Measurements from ENCODE around the gene KRT35.
A peak's percentile ranks its signal among the peaks of the same experiment; 100 is the strongest.

Gene KRT35

DNA sequence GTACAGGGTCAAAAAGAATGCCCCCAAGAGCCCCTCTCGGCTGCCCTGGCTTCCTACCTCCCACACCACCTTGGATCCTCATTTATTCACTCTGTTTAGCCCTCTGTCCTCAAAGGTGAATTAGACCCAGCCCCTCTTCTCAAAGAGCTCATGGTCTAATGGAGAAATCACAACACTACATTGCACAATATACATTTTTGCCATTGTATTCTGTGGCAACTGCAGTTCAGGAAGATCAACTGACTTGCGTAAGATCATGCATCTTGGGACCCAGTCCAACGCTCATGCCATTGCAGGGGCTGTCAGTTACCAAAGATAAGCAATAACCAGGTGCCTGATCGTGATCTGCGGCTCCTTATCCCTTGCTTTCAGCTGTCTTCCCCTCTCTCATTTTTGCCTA lies 41.6 kb downstream of the KRT35 start:
- no peak overlapping the region for H2BK12ac ChIP-seq (ENCODE audit: low read length)
- no peaks in the 10 kb centered on the region for H3K4me1 ChIP-seq (ENCODE audit: control insufficient read depth in 1 of 2, insufficient read depth in 2 of 2, low read length in 2 of 2)
- H2BK5ac ChIP-seq (ENCODE audit: low read depth, low read length, poor library complexity) = no peak overlapping the region
- WGBS (ENCODE audit: extremely low coverage, insufficient coverage, insufficient read length) = no CpG with 5 or more reads among the region's 5 CpGs
- H3K79me1 ChIP-seq (ENCODE audit: low read length) = no peaks in the 10 kb centered on the region
- H3K14ac ChIP-seq (ENCODE audit: low read length) = no peak overlapping the region
- no peak overlapping the region for H3K27ac ChIP-seq (ENCODE audit: low read depth, low read length)
- no peak overlapping the region for H3K23ac ChIP-seq (ENCODE audit: low read length)
- no peak overlapping the region for H2AK5ac ChIP-seq (ENCODE audit: low read length)
- no peak overlapping the region for H2AFZ ChIP-seq (ENCODE audit: insufficient read depth, low read length, poor library complexity)
- DNase-seq = peak in 1 of 2 donors; percentile 82
- H3K36me3 ChIP-seq (ENCODE audit: control insufficient read depth in 1 of 2, insufficient read depth in 2 of 2, low read length in 2 of 2) = no peaks in the 10 kb centered on the region
- H2BK120ac ChIP-seq (ENCODE audit: insufficient read depth, low read length, poor library complexity) = no peak overlapping the region
- H3K79me2 ChIP-seq (ENCODE audit: control insufficient read depth, insufficient read depth, low read length, poor library complexity) = no peaks in the 10 kb centered on the region
- no peak overlapping the region for H4K91ac ChIP-seq (ENCODE audit: low read depth, low read length)
- H4K8ac ChIP-seq (ENCODE audit: low read depth, low read length) = no peak overlapping the region
- no peak overlapping the region for H3K4me3 ChIP-seq (ENCODE audit: low read depth, low read length)
- no peak overlapping the region for H3K18ac ChIP-seq (ENCODE audit: low read length)
- H3K4ac ChIP-seq (ENCODE audit: low read depth, low read length) = no peak overlapping the region
- H3K9me3 ChIP-seq (ENCODE audit: insufficient read depth, low read depth, low read length) = peaks cover 8% of the 10 kb centered on the region
- H3K27me3 ChIP-seq (ENCODE audit: insufficient read depth, low read length) = no peaks in the 10 kb centered on the region
- no peak overlapping the region for H3K4me2 ChIP-seq (ENCODE audit: low read length)
- no peak overlapping the region for H4K12ac ChIP-seq (ENCODE audit: low read depth, low read length)
- no peak overlapping the region for H3K9ac ChIP-seq (ENCODE audit: low read length)

DNA sequence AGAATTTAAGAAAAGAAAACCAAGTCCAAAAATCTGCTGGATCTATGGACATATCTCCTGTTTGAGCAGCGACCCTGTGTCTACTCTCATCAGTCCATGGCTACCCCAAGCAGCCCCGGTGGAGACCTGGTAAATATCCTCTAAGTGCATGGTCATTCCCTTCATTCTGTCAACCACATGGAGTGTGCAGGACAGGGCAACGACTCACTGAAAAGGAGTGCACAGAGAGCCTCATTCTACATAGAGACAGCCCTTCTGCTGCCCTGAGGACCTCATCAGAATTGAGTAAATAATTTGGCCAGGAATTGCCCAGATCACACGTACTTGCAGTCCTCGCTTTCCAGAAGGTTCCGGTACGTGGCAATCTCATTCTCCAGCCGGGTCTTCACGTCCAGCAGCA lies 43.2 kb downstream of the KRT35 start:
- no peak overlapping the region for H4K91ac ChIP-seq (ENCODE audit: low read depth, low read length)
- H3K79me1 ChIP-seq (ENCODE audit: low read length) = no peaks in the 10 kb centered on the region
- no peaks in the 10 kb centered on the region for H3K79me2 ChIP-seq (ENCODE audit: control insufficient read depth, insufficient read depth, low read length, poor library complexity)
- no peak overlapping the region for H2BK120ac ChIP-seq (ENCODE audit: insufficient read depth, low read length, poor library complexity)
- no peak overlapping the region for H4K8ac ChIP-seq (ENCODE audit: low read depth, low read length)
- H3K27me3 ChIP-seq (ENCODE audit: insufficient read depth, low read length) = no peaks in the 10 kb centered on the region
- H2AFZ ChIP-seq (ENCODE audit: insufficient read depth, low read length, poor library complexity) = no peak overlapping the region
- no CpG with 5 or more reads among the region's 9 CpGs for WGBS (ENCODE audit: extremely low coverage, insufficient coverage, insufficient read length)
- no peak overlapping the region for H3K18ac ChIP-seq (ENCODE audit: low read length)
- no peak overlapping the region for H3K4me2 ChIP-seq (ENCODE audit: low read length)
- H2AK5ac ChIP-seq (ENCODE audit: low read length) = no peak overlapping the region
- H2BK5ac ChIP-seq (ENCODE audit: low read depth, low read length, poor library complexity) = no peak overlapping the region
- H3K36me3 ChIP-seq (ENCODE audit: control insufficient read depth in 1 of 2, insufficient read depth in 2 of 2, low read length in 2 of 2) = no peaks in the 10 kb centered on the region
- H3K14ac ChIP-seq (ENCODE audit: low read length) = no peak overlapping the region
- H3K4me1 ChIP-seq (ENCODE audit: control insufficient read depth in 1 of 2, insufficient read depth in 2 of 2, low read length in 2 of 2) = no peaks in the 10 kb centered on the region
- H3K9me3 ChIP-seq (ENCODE audit: insufficient read depth, low read depth, low read length) = peaks cover 6% of the 10 kb centered on the region
- H4K12ac ChIP-seq (ENCODE audit: low read depth, low read length) = no peak overlapping the region
- H3K4ac ChIP-seq (ENCODE audit: low read depth, low read length) = no peak overlapping the region
- no peak overlapping the region for H3K23ac ChIP-seq (ENCODE audit: low read length)
- DNase-seq = no peak
- no peak overlapping the region for H2BK12ac ChIP-seq (ENCODE audit: low read length)
- no peak overlapping the region for H3K9ac ChIP-seq (ENCODE audit: low read length)
- H3K27ac ChIP-seq (ENCODE audit: low read depth, low read length) = no peak overlapping the region
- no peak overlapping the region for H3K4me3 ChIP-seq (ENCODE audit: low read depth, low read length)

DNA sequence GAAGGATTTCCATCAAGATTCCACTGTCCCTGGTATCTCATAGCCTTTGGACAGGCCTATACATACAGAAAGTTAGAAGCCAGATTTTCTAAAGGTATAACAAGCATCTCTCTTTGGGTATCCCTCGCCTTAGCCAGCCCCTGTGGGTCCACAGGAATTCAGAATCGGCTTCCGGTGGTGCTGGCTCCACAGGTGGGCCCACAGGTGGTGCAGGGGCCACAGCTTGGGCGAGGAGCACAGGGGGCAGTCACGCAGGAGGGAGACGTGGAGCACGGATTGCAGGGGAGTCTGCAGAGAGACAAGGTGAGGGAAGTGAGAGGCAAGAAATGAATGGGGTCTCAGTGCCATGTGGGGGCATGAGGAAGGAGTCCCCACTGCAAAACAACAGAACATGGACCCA lies 43.7 kb downstream of the KRT35 start:
- no peak overlapping the region for H2AK5ac ChIP-seq (ENCODE audit: low read length)
- H3K27me3 ChIP-seq (ENCODE audit: insufficient read depth, low read length) = no peaks in the 10 kb centered on the region
- H3K4me2 ChIP-seq (ENCODE audit: low read length) = no peak overlapping the region
- no peaks in the 10 kb centered on the region for H3K79me2 ChIP-seq (ENCODE audit: control insufficient read depth, insufficient read depth, low read length, poor library complexity)
- H3K27ac ChIP-seq (ENCODE audit: low read depth, low read length) = no peak overlapping the region
- no peak overlapping the region for H3K18ac ChIP-seq (ENCODE audit: low read length)
- DNase-seq = no peak
- no peak overlapping the region for H2BK120ac ChIP-seq (ENCODE audit: insufficient read depth, low read length, poor library complexity)
- H3K14ac ChIP-seq (ENCODE audit: low read length) = no peak overlapping the region
- H2AFZ ChIP-seq (ENCODE audit: insufficient read depth, low read length, poor library complexity) = no peak overlapping the region
- no peak overlapping the region for H2BK5ac ChIP-seq (ENCODE audit: low read depth, low read length, poor library complexity)
- WGBS (ENCODE audit: extremely low coverage, insufficient coverage, insufficient read length) = no CpG with 5 or more reads among the region's 7 CpGs
- H2BK12ac ChIP-seq (ENCODE audit: low read length) = no peak overlapping the region
- H4K12ac ChIP-seq (ENCODE audit: low read depth, low read length) = no peak overlapping the region
- H3K9me3 ChIP-seq (ENCODE audit: insufficient read depth, low read depth, low read length) = peaks cover 6% of the 10 kb centered on the region
- no peak overlapping the region for H3K23ac ChIP-seq (ENCODE audit: low read length)
- H4K91ac ChIP-seq (ENCODE audit: low read depth, low read length) = no peak overlapping the region
- H3K4me3 ChIP-seq (ENCODE audit: low read depth, low read length) = no peak overlapping the region
- no peak overlapping the region for H3K4ac ChIP-seq (ENCODE audit: low read depth, low read length)
- no peak overlapping the region for H3K9ac ChIP-seq (ENCODE audit: low read length)
- no peaks in the 10 kb centered on the region for H3K4me1 ChIP-seq (ENCODE audit: control insufficient read depth in 1 of 2, insufficient read depth in 2 of 2, low read length in 2 of 2)
- no peaks in the 10 kb centered on the region for H3K79me1 ChIP-seq (ENCODE audit: low read length)
- no peaks in the 10 kb centered on the region for H3K36me3 ChIP-seq (ENCODE audit: control insufficient read depth in 1 of 2, insufficient read depth in 2 of 2, low read length in 2 of 2)
- H4K8ac ChIP-seq (ENCODE audit: low read depth, low read length) = no peak overlapping the region

DNA sequence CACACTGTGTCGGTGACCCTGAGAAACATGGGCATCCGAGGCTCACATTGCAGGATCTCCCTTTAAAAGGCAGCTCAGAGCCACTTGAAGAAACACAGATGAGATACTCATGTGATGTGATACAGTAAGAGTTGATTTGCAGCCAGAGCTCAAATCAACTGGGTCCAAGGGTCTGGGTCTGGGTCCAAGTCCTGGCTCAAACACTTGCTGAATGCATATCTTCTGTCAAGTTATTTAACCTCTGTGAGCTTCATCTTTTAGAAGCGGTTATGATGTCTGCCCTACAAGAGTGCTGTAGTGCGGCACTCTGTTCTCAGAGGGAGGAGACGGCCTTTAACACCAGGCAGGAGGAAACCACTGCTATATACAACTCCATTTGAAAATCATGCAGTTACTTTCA lies 46.5 kb downstream of the KRT35 start:
- no peak for DNase-seq
- Histone ChIP-seq H3K4ac (ENCODE audit: low read depth, low read length) (no peak overlapping the region), H3K4me1 (ENCODE audit: control insufficient read depth in 1 of 2, insufficient read depth in 2 of 2, low read length in 2 of 2) (no peaks in the 10 kb centered on the region), H4K12ac (ENCODE audit: low read depth, low read length) (no peak overlapping the region), H3K9ac (ENCODE audit: low read length) (no peak overlapping the region), H3K4me2 (ENCODE audit: low read length) (no peak overlapping the region), H3K14ac (ENCODE audit: low read length) (no peak overlapping the region), H3K23ac (ENCODE audit: low read length) (no peak overlapping the region), H4K91ac (ENCODE audit: low read depth, low read length) (no peak overlapping the region), H2BK120ac (ENCODE audit: insufficient read depth, low read length, poor library complexity) (no peak overlapping the region), H2AK5ac (ENCODE audit: low read length) (no peak overlapping the region), H3K36me3 (ENCODE audit: control insufficient read depth in 1 of 2, insufficient read depth in 2 of 2, low read length in 2 of 2) (no peaks in the 10 kb centered on the region), H3K79me2 (ENCODE audit: control insufficient read depth, insufficient read depth, low read length, poor library complexity) (no peaks in the 10 kb centered on the region), H3K4me3 (ENCODE audit: low read depth, low read length) (no peak overlapping the region), H3K9me3 (ENCODE audit: insufficient read depth, low read depth, low read length) (no peaks in the 10 kb centered on the region), H2BK5ac (ENCODE audit: low read depth, low read length, poor library complexity) (no peak overlapping the region), H4K8ac (ENCODE audit: low read depth, low read length) (no peak overlapping the region), H2AFZ (ENCODE audit: insufficient read depth, low read length, poor library complexity) (no peak overlapping the region), H3K18ac (ENCODE audit: low read length) (no peak overlapping the region), H3K27ac (ENCODE audit: low read depth, low read length) (no peak overlapping the region), H3K79me1 (ENCODE audit: low read length) (no peaks in the 10 kb centered on the region), H2BK12ac (ENCODE audit: low read length) (no peak overlapping the region), H3K27me3 (ENCODE audit: insufficient read depth, low read length) (no peaks in the 10 kb centered on the region)
- WGBS (ENCODE audit: extremely low coverage, insufficient coverage, insufficient read length) = no CpG with 5 or more reads among the region's 5 CpGs

All from trophoblast cell (in vitro differentiated cells and primary cell).